ENCODE results near the gene A4GALT.

A4GALT gene

GRCh38 chr22:42721045-42721434, 370 bp upstream of the A4GALT start:
- no peak for DNase-seq
- no peak overlapping the region for H3K27ac Mint-ChIP-seq
- CTCF ChIA-PET = no interaction called here
- H3K36me3 Mint-ChIP-seq = peaks cover 3% of the 10 kb centered on the region
- peaks cover 94% of the 10 kb centered on the region for H3K27me3 Mint-ChIP-seq
- H3K9me3 Mint-ChIP-seq = no peaks in the 10 kb centered on the region
- H3K4me1 Mint-ChIP-seq = peaks cover 17% of the 10 kb centered on the region
- H3K4me3 Mint-ChIP-seq = peak overlapping the region; percentile 19

- H3K27me3 Mint-ChIP-seq = peaks cover 92% of the 10 kb centered on the region
- H3K27ac Mint-ChIP-seq = no peak overlapping the region
- H3K36me3 Mint-ChIP-seq = peaks cover 3% of the 10 kb centered on the region
- peak overlapping the region; percentile 38 for H3K4me3 Mint-ChIP-seq
- no peak for DNase-seq
- no peaks in the 10 kb centered on the region for H3K9me3 Mint-ChIP-seq
- peaks cover 17% of the 10 kb centered on the region for H3K4me1 Mint-ChIP-seq
- CTCF ChIA-PET = interaction anchor here (1.0 to 1.1 kb wide), 2 partner anchors 11 to 101 kb away, joined by 3 read pairs; no protein-coding TSS in a partner anchor
These were observed 911 bp downstream of the A4GALT start for GRCh38 chr22:42719656-42720262.

- peaks cover 92% of the 10 kb centered on the region for H3K27me3 Mint-ChIP-seq
- no peak overlapping the region for H3K27ac Mint-ChIP-seq
- no peaks in the 10 kb centered on the region for H3K9me3 Mint-ChIP-seq
- CTCF ChIA-PET = interaction anchor here (1.0 to 1.1 kb wide), 2 partner anchors 12 to 101 kb away, joined by 3 read pairs; no protein-coding TSS in a partner anchor
- H3K4me3 Mint-ChIP-seq = peak overlapping the region; percentile 42
- H3K36me3 Mint-ChIP-seq = peaks cover 3% of the 10 kb centered on the region
- H3K4me1 Mint-ChIP-seq = peaks cover 17% of the 10 kb centered on the region
- DNase-seq = no peak
These were observed 1.5 kb downstream of the A4GALT start for GRCh38 chr22:42719133-42719532.

- Mint-ChIP-seq H3K36me3 (peaks cover 3% of the 10 kb centered on the region), H3K27me3 (peaks cover 80% of the 10 kb centered on the region), H3K27ac (no peak overlapping the region), H3K4me3 (no peak overlapping the region), H3K4me1 (peaks cover 17% of the 10 kb centered on the region), H3K9me3 (no peaks in the 10 kb centered on the region)
- CTCF ChIA-PET = no interaction called here
- DNase-seq = no peak
These were observed 3.3 kb downstream of the A4GALT start for GRCh38 chr22:42717197-42717928.

GRCh38 chr22:42716649-42717127, 4.0 kb downstream of the A4GALT start:
- CTCF ChIA-PET = no interaction called here
- H3K27ac Mint-ChIP-seq = no peak overlapping the region

GRCh38 chr22:42716221-42716620, 4.4 kb downstream of the A4GALT start:
- CTCF ChIA-PET = no interaction called here
- Mint-ChIP-seq H3K36me3 (peaks cover 3% of the 10 kb centered on the region), H3K27me3 (peaks cover 73% of the 10 kb centered on the region), H3K27ac (no peak overlapping the region), H3K4me1 (peaks cover 12% of the 10 kb centered on the region), H3K9me3 (no peaks in the 10 kb centered on the region), H3K4me3 (no peak overlapping the region)
- DNase-seq = no peak

More at GRCh38 chr22:42716649-42717127, 4.0 kb downstream of the A4GALT start:
- H3K9me3 Mint-ChIP-seq = no peaks in the 10 kb centered on the region
- DNase-seq = no peak
- peaks cover 15% of the 10 kb centered on the region for H3K4me1 Mint-ChIP-seq
- peaks cover 78% of the 10 kb centered on the region for H3K27me3 Mint-ChIP-seq
- peaks cover 3% of the 10 kb centered on the region for H3K36me3 Mint-ChIP-seq
- H3K4me3 Mint-ChIP-seq = no peak overlapping the region

GRCh38 chr22:42714768-42715390, 5.8 kb downstream of the A4GALT start:
- DNase-seq = no peak
- no peaks in the 10 kb centered on the region for H3K9me3 Mint-ChIP-seq
- no peak overlapping the region for H3K4me3 Mint-ChIP-seq
- H3K27ac Mint-ChIP-seq = no peak overlapping the region
- CTCF ChIA-PET = no interaction called here
- peaks cover 3% of the 10 kb centered on the region for H3K36me3 Mint-ChIP-seq
- H3K4me1 Mint-ChIP-seq = peaks cover 9% of the 10 kb centered on the region
- peaks cover 66% of the 10 kb centered on the region for H3K27me3 Mint-ChIP-seq

GRCh38 chr22:42714308-42714707, 6.4 kb downstream of the A4GALT start:
- Mint-ChIP-seq H3K27me3 (peaks cover 60% of the 10 kb centered on the region), H3K4me3 (no peak overlapping the region), H3K27ac (no peak overlapping the region), H3K9me3 (peaks cover 3% of the 10 kb centered on the region), H3K4me1 (peaks cover 3% of the 10 kb centered on the region), H3K36me3 (no peaks in the 10 kb centered on the region)
- no peak for DNase-seq
- CTCF ChIA-PET = no interaction called here

GRCh38 chr22:42711895-42712837, 8.5 kb downstream of the A4GALT start:
- Mint-ChIP-seq H3K36me3 (no peaks in the 10 kb centered on the region), H3K27ac (no peak overlapping the region), H3K4me1 (no peaks in the 10 kb centered on the region), H3K9me3 (peaks cover 3% of the 10 kb centered on the region), H3K27me3 (peaks cover 49% of the 10 kb centered on the region), H3K4me3 (no peak overlapping the region)
- no peak for DNase-seq
- CTCF ChIA-PET = interaction anchor here (0.6 kb wide), 1 partner anchor 210 kb away, joined by 3 read pairs; no protein-coding TSS in a partner anchor

- Mint-ChIP-seq H3K36me3 (no peaks in the 10 kb centered on the region), H3K9me3 (peaks cover 3% of the 10 kb centered on the region), H3K27me3 (peaks cover 41% of the 10 kb centered on the region), H3K4me1 (no peaks in the 10 kb centered on the region), H3K27ac (no peak overlapping the region), H3K4me3 (no peak overlapping the region)
- CTCF ChIA-PET = interaction anchor here (0.6 kb wide), 1 partner anchor 211 kb away, joined by 3 read pairs; no protein-coding TSS in a partner anchor
- DNase-seq = no peak
These were observed 9.4 kb downstream of the A4GALT start for GRCh38 chr22:42711281-42711731.

- Mint-ChIP-seq H3K4me1 (no peaks in the 10 kb centered on the region), H3K27me3 (peaks cover 21% of the 10 kb centered on the region), H3K36me3 (no peaks in the 10 kb centered on the region), H3K9me3 (peaks cover 3% of the 10 kb centered on the region), H3K27ac (no peak overlapping the region), H3K4me3 (no peak overlapping the region)
- no peak for DNase-seq
- CTCF ChIA-PET = no interaction called here
These were observed 12.3 kb downstream of the A4GALT start for GRCh38 chr22:42708417-42708816.

- peaks cover 3% of the 10 kb centered on the region for H3K9me3 Mint-ChIP-seq
- CTCF ChIA-PET = no interaction called here
- no peak for DNase-seq
- no peak overlapping the region for H3K4me3 Mint-ChIP-seq
- no peaks in the 10 kb centered on the region for H3K4me1 Mint-ChIP-seq
- H3K36me3 Mint-ChIP-seq = no peaks in the 10 kb centered on the region
- no peak overlapping the region for H3K27ac Mint-ChIP-seq
- peaks cover 16% of the 10 kb centered on the region for H3K27me3 Mint-ChIP-seq
These were observed 13.2 kb downstream of the A4GALT start for GRCh38 chr22:42707496-42707895.

- Mint-ChIP-seq H3K9me3 (peaks cover 3% of the 10 kb centered on the region), H3K27ac (no peak overlapping the region), H3K4me3 (no peak overlapping the region), H3K27me3 (peaks cover 8% of the 10 kb centered on the region), H3K4me1 (no peaks in the 10 kb centered on the region), H3K36me3 (no peaks in the 10 kb centered on the region)
- no peak for DNase-seq
- CTCF ChIA-PET = no interaction called here
These were observed 15.8 kb downstream of the A4GALT start for GRCh38 chr22:42704896-42705295.

GRCh38 chr22:42702675-42703074, 18.0 kb downstream of the A4GALT start:
- Mint-ChIP-seq H3K4me3 (no peak overlapping the region), H3K36me3 (no peaks in the 10 kb centered on the region), H3K27ac (no peak overlapping the region), H3K9me3 (no peaks in the 10 kb centered on the region), H3K27me3 (no peaks in the 10 kb centered on the region), H3K4me1 (no peaks in the 10 kb centered on the region)
- CTCF ChIA-PET = no interaction called here
- no peak for DNase-seq

Data from activated naive CD4-positive, alpha-beta T cell treated with anti-CD3 and anti-CD28 coated beads, Interleukin-2, amount 10 ng/mL, durations not matched to agents 7 days and 5 days (primary cell).